HepG2 (cell line): Measurements from ENCODE around the gene RASSF7. TPM values are rescaled to one million over a fixed set of nuclear protein-coding genes. Genes with fewer than 3 reads are reported as not detected.

ENCODE experiments used
- ATAC-seq: fragments of 200-7000 bp; cut with Tn5 transposase; 3 replicates; pipeline ENCODE4 v1.9.1; 2020; ENCODE audit warnings: mild to moderate bottlenecking, moderate library complexity
- BruUV-seq: library from RNA; stranded (reverse); fragments of 400-500 nt; replicated peaks from 2 replicates; lab custom pipeline; 2021; lab: Mats Ljungman, UMichigan
- CTCF ChIA-PET: fragments of 300-600 bp; formaldehyde crosslinking; extraction: SDS; loops from one replicate; lab custom pipeline; 2021; ENCODE audit warnings: low total read pairs, inconsistent platforms, low intra/inter-chr PET ratio; lab: Yijun Ruan, JAX
- POLR2A ChIA-PET: fragments of 350-600 bp; sonication (Branson Sonifier 250); formaldehyde crosslinking; loops from one replicate; lab custom pipeline; 2020; ENCODE audit warnings: antibody characterized with exemption, inconsistent platforms; lab: Yijun Ruan, JAX
- DNase-seq: peaks from one replicate; pipeline ENCODE4 v3.0.0-alpha.2; 2015; ENCODE audit warnings: low spot score
- FAIRE-seq: peaks from 3 replicates; lab custom pipeline; 2011; peaks lifted over from hg19 to GRCh38; lab: Jason Lieb, UNC
- H2AFZ ChIP-seq: one replicate; pipeline ENCODE4 v1.6.1; 2011; ENCODE audit warnings: low read length, inconsistent platforms
- H3K27ac ChIP-seq: fragments of 300-600 bp; 3 replicates; pipeline ENCODE4 v1.8.0; 2011; ENCODE audit warnings: mixed run types, mild to moderate bottlenecking, mixed read lengths, low read length, inconsistent platforms; ENCODE audit not compliant: insufficient read depth; ENCODE audit errors: extremely low read length
- H3K27me3 ChIP-seq, 2 experiments: fragments of 200-600 bp in 1 of 2; 2 replicates in 1 of 2; 3 replicates in 1 of 2; pipeline versions ENCODE4 v1.6.0 to v1.8.0; 2011; ENCODE audit warnings: low read length in 2 of 2, mild to moderate bottlenecking in 2 of 2, moderate library complexity in 2 of 2, inconsistent platforms in 1 of 2; ENCODE audit not compliant: insufficient read depth in 2 of 2, control insufficient read depth in 1 of 2
- H3K36me3 ChIP-seq, 2 experiments: fragments of 200-600 bp in 1 of 2; replicated peaks in 1 of 2; 2 replicates in 1 of 2; 3 replicates in 1 of 2; pipeline versions ENCODE4 v1.5.1 to v1.8.0; 2011; ENCODE audit warnings: low read length in 2 of 2, inconsistent platforms in 1 of 2; ENCODE audit not compliant: insufficient read depth in 2 of 2, control insufficient read depth in 1 of 2
- H3K4me1 ChIP-seq: 2 replicates; pipeline ENCODE4 v1.5.1; 2012; ENCODE audit warnings: low read length, inconsistent platforms; ENCODE audit not compliant: insufficient read depth
- H3K4me2 ChIP-seq: 2 replicates; pipeline ENCODE4 v1.6.0; 2011; ENCODE audit warnings: low read depth, low read length, inconsistent platforms
- H3K4me3 ChIP-seq, 3 experiments: fragments of 200-600 bp in 1 of 3; sonication (generic), shearing (Covaris generic) in 1 of 3; replicated peaks in 1 of 3; 2 replicates each; pipeline ENCODE4 v1.5.1; 2011 to 2016; ENCODE audit warnings: low read length in 3 of 3, inconsistent platforms in 2 of 3, low read depth in 2 of 3, mild to moderate bottlenecking in 2 of 3, control low read depth in 1 of 3, mixed read lengths in 1 of 3; ENCODE audit not compliant: insufficient read depth in 1 of 3
- H3K79me2 ChIP-seq: one replicate; pipeline ENCODE4 v1.6.1; 2011; ENCODE audit warnings: low read length, inconsistent platforms; ENCODE audit not compliant: insufficient read depth
- H3K9ac ChIP-seq: 2 replicates; pipeline ENCODE4 v1.6.0; 2011; ENCODE audit warnings: mild to moderate bottlenecking, low read depth, low read length, inconsistent platforms; ENCODE audit not compliant: insufficient read depth
- H3K9me3 ChIP-seq: 2 replicates; pipeline ENCODE4 v1.5.1; 2012; ENCODE audit warnings: mild to moderate bottlenecking, low read length
- H4K20me1 ChIP-seq: 2 replicates; pipeline ENCODE4 v1.6.0; 2011; ENCODE audit warnings: inconsistent platforms, mild to moderate bottlenecking, low read length, moderate library complexity; ENCODE audit not compliant: insufficient read depth
- CBX1 ChIP-seq: IDR thresholded peaks from one replicate; pipeline ENCODE4 v1.6.1; 2016; ENCODE audit warnings: antibody characterized with exemption, low read depth
- CC2D1A ChIP-seq: sonication (generic); formaldehyde crosslinking; IDR thresholded peaks from 2 replicates; pipeline ENCODE4 v1.8.1; 2023; ENCODE audit warnings: mild to moderate bottlenecking, missing genetic modification reagents
- CENPX ChIP-seq: sonication (generic); formaldehyde crosslinking; IDR thresholded peaks from 2 replicates; pipeline ENCODE4 v1.9.0; 2021; ENCODE audit warnings: mild to moderate bottlenecking, missing genetic modification reagents, moderate library complexity
- FOXA1 ChIP-seq, 2 experiments: fragments of 450-650 bp in 1 of 2; sonication (generic) in 1 of 2; formaldehyde crosslinking in 1 of 2; IDR thresholded peaks; 2 replicates each; pipeline versions ENCODE4 v1.4.0 to v1.6.1; 2016 to 2020; ENCODE audit warnings: missing genetic modification reagents in 1 of 2
- ISX ChIP-seq: sonication (generic); formaldehyde crosslinking; conservative IDR thresholded peaks from 2 replicates; pipeline ENCODE4 v1.5.0; 2020; ENCODE audit warnings: missing genetic modification reagents
- MXI1 ChIP-seq: IDR thresholded peaks from 3 replicates; pipeline ENCODE4 v1.6.1; 2012; ENCODE audit warnings: low read depth, low read length, inconsistent platforms, borderline replicate concordance
- PPARG ChIP-seq: conservative IDR thresholded peaks from 2 replicates; pipeline ENCODE4 v1.6.1; 2016; ENCODE audit warnings: missing biosample characterization, missing genetic modification reagents
- RBM22 ChIP-seq: fragments of 200-400 bp; formaldehyde crosslinking; optimal IDR thresholded peaks from 2 replicates; pipeline ENCODE3; 2017; ENCODE audit warnings: mild to moderate bottlenecking, low read length, moderate library complexity
- SIX4 ChIP-seq: sonication (generic); formaldehyde crosslinking; IDR thresholded peaks from 2 replicates; pipeline ENCODE4 v1.4.0; 2020; ENCODE audit warnings: missing genetic modification reagents
- ZNF512B ChIP-seq: sonication (generic); formaldehyde crosslinking; IDR thresholded peaks from 2 replicates; pipeline ENCODE4 v1.5.1; 2020; ENCODE audit warnings: missing genetic modification reagents, mild to moderate bottlenecking, borderline replicate concordance
- ZNF564 ChIP-seq: sonication (generic); formaldehyde crosslinking; IDR thresholded peaks from 2 replicates; pipeline ENCODE4 v1.8.1; 2023; ENCODE audit warnings: mild to moderate bottlenecking, missing genetic modification reagents
- ZNF772 ChIP-seq: sonication (generic); formaldehyde crosslinking; IDR thresholded peaks from 2 replicates; pipeline ENCODE4 v1.5.0; 2020; ENCODE audit warnings: mild to moderate bottlenecking, missing genetic modification reagents
- WGBS: methylation state at CpG from one replicate; pipeline ENCODE4 v1.1.6; 2017; ENCODE audit warnings: low lambda C conversion rate; 5-methylcytosine and 5-hydroxymethylcytosine counted together
- in situ Hi-C: cut with HindIII; loops from 2 replicates; pipeline ENCODE4 v1.10.0; 2017; ENCODE audit warnings: low pct_unique_long_range_greater_than_20kb; ENCODE audit not compliant: extremely low pct_ligation_motif_present
- intact Hi-C: fragments of 100-400 bp; cut with micrococcal nuclease; formaldehyde crosslinking; loops from one replicate; pipeline ENCODE4 v1.10.0; 2022; ENCODE audit not compliant: unreplicated experiment
- polyA plus RNA-seq, 8 experiments: library from polyadenylated mRNA; depleted of rRNA in 3 of 8; stranded (reverse) in 7 of 8; unstranded in 1 of 8; fragments of >200 nt; fragmentation: Illumina TruSeq in 4 of 8; extraction: Trizol in 4 of 8; gene quantifications; 2 replicates each; pipeline versions ENCODE4 v1.2.1 to v1.2.3, GENCODE V29; 2011 to 2016; ENCODE audit warnings: low read depth in 4 of 8, missing spikeins in 1 of 8, mixed read lengths in 1 of 8; ENCODE audit not compliant: insufficient read depth in 1 of 8
- total RNA-seq, 5 experiments: library from RNA; depleted of rRNA; stranded (reverse); fragments of >200 nt; fragmentation: Illumina TruSeq; extraction: Trizol; gene quantifications; 2 replicates each; pipeline ENCODE4 v1.2.3, GENCODE V29; 2016; ENCODE audit warnings: low read depth in 1 of 5

RASSF7 gene
- total and polyA plus RNA-seq, 2 of the 13 experiments (the other 11 are each of a cell fraction or from before 2014, with no cell fraction given), result 20.2 to 28.6 TPM

DNA sequence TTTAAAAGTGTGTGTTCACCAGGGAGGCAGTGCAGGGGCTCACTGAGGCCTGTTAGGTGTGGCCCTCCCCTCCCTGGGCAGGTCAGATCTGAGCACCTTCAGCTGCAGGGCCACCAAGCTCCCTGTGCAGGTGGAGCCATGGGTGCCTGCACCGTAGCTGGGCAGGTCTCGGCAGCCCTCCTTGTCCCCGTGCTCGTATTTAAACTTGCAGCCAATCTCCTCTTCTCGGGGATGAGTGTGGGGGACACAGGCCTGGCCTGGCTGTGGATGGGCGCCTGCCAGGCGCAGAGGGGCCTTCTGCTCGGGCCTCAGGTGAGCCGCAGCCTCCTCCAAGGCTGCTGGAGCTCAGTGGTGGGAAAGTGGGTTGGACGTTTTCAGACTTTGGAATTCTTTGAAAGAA, 34.6 kb downstream of the RASSF7 start (continued):
- no peak for TF ChIP-seq ZNF512B (CRISPR knock-in tag)
- TF ChIP-seq RBM22, result peak; percentile 36
- TF ChIP-seq ZNF772, result no peak

DNA sequence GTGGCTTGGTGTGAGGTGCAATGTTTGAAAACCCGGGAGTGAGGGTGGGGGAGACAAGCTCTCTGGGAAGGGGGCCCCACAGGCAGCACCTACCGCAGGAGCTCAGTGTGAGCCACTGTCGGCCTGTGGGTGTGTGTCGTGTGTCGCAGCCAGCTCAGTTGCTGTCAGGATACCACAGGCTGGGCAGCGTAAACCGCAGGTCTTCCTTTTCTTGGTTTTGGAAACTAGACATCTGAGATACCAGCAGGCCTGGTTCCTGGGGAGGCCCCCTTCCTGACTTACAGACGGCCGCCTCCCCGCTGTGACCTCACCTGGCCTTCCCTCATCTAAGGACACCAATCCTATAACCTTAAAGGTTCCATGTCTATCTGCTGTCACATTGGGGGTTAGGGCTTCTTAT, 35.6 kb downstream of the RASSF7 start:
- 98% methylated on average over 5 of the region's 10 CpGs for WGBS
- peaks cover 5% of the 10 kb centered on the region for H3K79me2 ChIP-seq
- no peak for FAIRE-seq

More for the DNA sequence above, 35.6 kb downstream of the RASSF7 start:
- peaks cover 12% of the 10 kb centered on the region for H3K4me1 ChIP-seq
- H3K27me3 ChIP-seq, result no peaks in the 10 kb centered on the region
- in situ Hi-C loops, result loop anchor here (5.0 kb wide), 1 partner anchor 39 kb away; no protein-coding TSS in a partner anchor
- H2AFZ ChIP-seq, result no peak overlapping the region
- no peak overlapping the region for H3K4me2 ChIP-seq
- DNase-seq (no peak), ATAC-seq (no peak)
- H3K36me3 ChIP-seq, result peaks cover 48 to 84% of the 10 kb centered on the region in 2 experiments
- CTCF ChIA-PET, result no interaction called here
- no peak overlapping the region for H3K9ac ChIP-seq
- intact Hi-C loops, result no loop called here
- peaks cover 4% of the 10 kb centered on the region; the same call in 1 of the 2 replicates for H4K20me1 ChIP-seq
- H3K4me3 ChIP-seq, result no peak overlapping the region
- no peaks in the 10 kb centered on the region for H3K9me3 ChIP-seq
- TF ChIP-seq CENPX (CRISPR knock-in tag), result no peak
- TF ChIP-seq CC2D1A, result no peak
- TF ChIP-seq PPARG, result no peak
- no peak for TF ChIP-seq ISX
- no peak for TF ChIP-seq CBX1
- TF ChIP-seq FOXA1 (IDR thresholded peaks at IDR 0.05), result no peak
- no peak for TF ChIP-seq FOXA1 (CRISPR knock-in tag; IDR thresholded peaks at IDR 0.05)
- no peak for TF ChIP-seq ZNF564 (CRISPR knock-in tag)
- TF ChIP-seq MXI1, result no peak
- no peak for TF ChIP-seq SIX4 (CRISPR knock-in tag)
- no TSS peak for BruUV-seq
- no peak overlapping the region for H3K27ac ChIP-seq
- POLR2A ChIA-PET, result no interaction called here
